ENCODE measurements around the gene TRHDE. TPM values are rescaled to one million over a fixed set of nuclear protein-coding genes. Genes with fewer than 3 reads are reported as not detected.

The TRHDE gene
- total and polyA plus RNA-seq, 2 of the 13 experiments (the other 11 are each of a cell fraction or from before 2014, with no cell fraction given), result not detected

DNA sequence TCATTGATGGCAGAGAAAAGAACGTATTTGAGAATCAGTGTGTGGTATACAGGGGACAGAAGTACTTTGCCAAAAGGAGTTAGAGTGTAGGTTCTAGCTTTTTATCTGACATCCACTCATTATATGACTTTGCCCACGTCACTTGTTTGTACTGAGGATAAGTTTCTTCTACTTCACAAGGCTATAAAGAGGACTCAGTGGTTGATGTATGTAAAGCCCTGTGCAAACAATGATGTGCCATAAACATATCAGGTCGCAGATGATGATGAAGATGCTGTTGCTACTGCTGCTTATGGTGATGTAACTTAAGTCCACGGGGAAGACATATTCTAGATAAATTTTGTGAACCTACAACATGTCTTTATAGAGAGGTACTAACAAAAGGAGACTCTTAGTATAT, 66.3 kb downstream of the TRHDE start (continued):
- TF ChIP-seq, protein P1, sequence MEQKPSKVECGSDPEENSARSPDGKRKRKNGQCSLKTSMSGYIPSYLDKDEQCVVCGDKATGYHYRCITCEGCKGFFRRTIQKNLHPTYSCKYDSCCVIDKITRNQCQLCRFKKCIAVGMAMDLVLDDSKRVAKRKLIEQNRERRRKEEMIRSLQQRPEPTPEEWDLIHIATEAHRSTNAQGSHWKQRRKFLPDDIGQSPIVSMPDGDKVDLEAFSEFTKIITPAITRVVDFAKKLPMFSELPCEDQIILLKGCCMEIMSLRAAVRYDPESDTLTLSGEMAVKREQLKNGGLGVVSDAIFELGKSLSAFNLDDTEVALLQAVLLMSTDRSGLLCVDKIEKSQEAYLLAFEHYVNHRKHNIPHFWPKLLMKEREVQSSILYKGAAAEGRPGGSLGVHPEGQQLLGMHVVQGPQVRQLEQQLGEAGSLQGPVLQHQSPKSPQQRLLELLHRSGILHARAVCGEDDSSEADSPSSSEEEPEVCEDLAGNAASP (CRISPR knock-in tag; IDR thresholded peaks at IDR 0.05; ENCODE audit: borderline replicate concordance), result no peak
- TF ChIP-seq HIVEP1 (CRISPR knock-in tag; IDR thresholded peaks at IDR 0.05), result no peak
- no peak for TF ChIP-seq GABPA (IDR thresholded peaks at IDR 0.05; ENCODE audit: low read depth, low read length)
- no peak for TF ChIP-seq GABPA (CRISPR knock-in tag; IDR thresholded peaks at IDR 0.05; ENCODE audit: low read depth)
- TF ChIP-seq MATR3 (CRISPR knock-in tag; IDR thresholded peaks at IDR 0.05), result no peak
- no peak for TF ChIP-seq NR3C1 (CRISPR knock-in tag; IDR thresholded peaks at IDR 0.05)
- TF ChIP-seq, protein P2, sequence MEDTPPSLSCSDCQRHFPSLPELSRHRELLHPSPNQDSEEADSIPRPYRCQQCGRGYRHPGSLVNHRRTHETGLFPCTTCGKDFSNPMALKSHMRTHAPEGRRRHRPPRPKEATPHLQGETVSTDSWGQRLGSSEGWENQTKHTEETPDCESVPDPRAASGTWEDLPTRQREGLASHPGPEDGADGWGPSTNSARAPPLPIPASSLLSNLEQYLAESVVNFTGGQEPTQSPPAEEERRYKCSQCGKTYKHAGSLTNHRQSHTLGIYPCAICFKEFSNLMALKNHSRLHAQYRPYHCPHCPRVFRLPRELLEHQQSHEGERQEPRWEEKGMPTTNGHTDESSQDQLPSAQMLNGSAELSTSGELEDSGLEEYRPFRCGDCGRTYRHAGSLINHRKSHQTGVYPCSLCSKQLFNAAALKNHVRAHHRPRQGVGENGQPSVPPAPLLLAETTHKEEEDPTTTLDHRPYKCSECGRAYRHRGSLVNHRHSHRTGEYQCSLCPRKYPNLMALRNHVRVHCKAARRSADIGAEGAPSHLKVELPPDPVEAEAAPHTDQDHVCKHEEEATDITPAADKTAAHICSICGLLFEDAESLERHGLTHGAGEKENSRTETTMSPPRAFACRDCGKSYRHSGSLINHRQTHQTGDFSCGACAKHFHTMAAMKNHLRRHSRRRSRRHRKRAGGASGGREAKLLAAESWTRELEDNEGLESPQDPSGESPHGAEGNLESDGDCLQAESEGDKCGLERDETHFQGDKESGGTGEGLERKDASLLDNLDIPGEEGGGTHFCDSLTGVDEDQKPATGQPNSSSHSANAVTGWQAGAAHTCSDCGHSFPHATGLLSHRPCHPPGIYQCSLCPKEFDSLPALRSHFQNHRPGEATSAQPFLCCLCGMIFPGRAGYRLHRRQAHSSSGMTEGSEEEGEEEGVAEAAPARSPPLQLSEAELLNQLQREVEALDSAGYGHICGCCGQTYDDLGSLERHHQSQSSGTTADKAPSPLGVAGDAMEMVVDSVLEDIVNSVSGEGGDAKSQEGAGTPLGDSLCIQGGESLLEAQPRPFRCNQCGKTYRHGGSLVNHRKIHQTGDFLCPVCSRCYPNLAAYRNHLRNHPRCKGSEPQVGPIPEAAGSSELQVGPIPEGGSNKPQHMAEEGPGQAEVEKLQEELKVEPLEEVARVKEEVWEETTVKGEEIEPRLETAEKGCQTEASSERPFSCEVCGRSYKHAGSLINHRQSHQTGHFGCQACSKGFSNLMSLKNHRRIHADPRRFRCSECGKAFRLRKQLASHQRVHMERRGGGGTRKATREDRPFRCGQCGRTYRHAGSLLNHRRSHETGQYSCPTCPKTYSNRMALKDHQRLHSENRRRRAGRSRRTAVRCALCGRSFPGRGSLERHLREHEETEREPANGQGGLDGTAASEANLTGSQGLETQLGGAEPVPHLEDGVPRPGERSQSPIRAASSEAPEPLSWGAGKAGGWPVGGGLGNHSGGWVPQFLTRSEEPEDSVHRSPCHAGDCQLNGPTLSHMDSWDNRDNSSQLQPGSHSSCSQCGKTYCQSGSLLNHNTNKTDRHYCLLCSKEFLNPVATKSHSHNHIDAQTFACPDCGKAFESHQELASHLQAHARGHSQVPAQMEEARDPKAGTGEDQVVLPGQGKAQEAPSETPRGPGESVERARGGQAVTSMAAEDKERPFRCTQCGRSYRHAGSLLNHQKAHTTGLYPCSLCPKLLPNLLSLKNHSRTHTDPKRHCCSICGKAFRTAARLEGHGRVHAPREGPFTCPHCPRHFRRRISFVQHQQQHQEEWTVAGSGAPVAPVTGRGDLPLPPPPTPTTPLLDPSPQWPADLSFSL (CRISPR knock-in tag; IDR thresholded peaks at IDR 0.05), result no peak
- TF ChIP-seq, protein P3, sequence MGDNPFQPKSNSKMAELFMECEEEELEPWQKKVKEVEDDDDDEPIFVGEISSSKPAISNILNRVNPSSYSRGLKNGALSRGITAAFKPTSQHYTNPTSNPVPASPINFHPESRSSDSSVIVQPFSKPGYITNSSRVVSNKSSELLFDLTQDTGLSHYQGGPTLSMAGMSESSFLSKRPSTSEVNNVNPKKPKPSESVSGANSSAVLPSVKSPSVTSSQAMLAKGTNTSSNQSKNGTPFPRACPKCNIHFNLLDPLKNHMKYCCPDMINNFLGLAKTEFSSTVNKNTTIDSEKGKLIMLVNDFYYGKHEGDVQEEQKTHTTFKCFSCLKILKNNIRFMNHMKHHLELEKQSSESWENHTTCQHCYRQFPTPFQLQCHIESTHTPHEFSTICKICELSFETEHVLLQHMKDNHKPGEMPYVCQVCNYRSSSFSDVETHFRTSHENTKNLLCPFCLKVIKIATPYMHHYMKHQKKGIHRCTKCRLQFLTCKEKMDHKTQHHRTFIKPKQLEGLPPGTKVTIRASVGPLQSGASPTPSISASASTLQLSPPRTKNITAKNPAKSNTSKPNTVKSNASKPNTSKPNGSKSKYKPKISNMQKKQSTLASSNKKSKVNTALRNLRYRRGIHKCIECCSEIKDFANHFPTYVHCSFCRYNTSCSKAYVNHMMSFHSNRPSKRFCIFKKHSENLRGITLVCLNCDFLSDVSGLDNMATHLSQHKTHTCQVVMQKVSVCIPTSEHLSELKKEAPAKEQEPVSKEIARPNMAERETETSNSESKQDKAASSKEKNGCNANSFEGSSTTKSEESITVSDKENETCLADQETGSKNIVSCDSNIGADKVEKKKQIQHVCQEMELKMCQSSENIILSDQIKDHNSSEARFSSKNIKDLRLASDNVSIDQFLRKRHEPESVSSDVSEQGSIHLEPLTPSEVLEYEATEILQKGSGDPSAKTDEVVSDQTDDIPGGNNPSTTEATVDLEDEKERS (CRISPR knock-in tag; IDR thresholded peaks at IDR 0.05), result no peak
- no peak for TF ChIP-seq EZH2 (conservative IDR thresholded peaks at IDR 0.05; ENCODE audit: low read depth, low read length)
- no peak for TF ChIP-seq ZNF879 (CRISPR knock-in tag; IDR thresholded peaks at IDR 0.05)
- no peak for TF ChIP-seq JUNB (CRISPR knock-in tag; IDR thresholded peaks at IDR 0.05; ENCODE audit: borderline replicate concordance)
- TF ChIP-seq ZNF572 (CRISPR knock-in tag; IDR thresholded peaks at IDR 0.05), result no peak
- TF ChIP-seq, protein P4, sequence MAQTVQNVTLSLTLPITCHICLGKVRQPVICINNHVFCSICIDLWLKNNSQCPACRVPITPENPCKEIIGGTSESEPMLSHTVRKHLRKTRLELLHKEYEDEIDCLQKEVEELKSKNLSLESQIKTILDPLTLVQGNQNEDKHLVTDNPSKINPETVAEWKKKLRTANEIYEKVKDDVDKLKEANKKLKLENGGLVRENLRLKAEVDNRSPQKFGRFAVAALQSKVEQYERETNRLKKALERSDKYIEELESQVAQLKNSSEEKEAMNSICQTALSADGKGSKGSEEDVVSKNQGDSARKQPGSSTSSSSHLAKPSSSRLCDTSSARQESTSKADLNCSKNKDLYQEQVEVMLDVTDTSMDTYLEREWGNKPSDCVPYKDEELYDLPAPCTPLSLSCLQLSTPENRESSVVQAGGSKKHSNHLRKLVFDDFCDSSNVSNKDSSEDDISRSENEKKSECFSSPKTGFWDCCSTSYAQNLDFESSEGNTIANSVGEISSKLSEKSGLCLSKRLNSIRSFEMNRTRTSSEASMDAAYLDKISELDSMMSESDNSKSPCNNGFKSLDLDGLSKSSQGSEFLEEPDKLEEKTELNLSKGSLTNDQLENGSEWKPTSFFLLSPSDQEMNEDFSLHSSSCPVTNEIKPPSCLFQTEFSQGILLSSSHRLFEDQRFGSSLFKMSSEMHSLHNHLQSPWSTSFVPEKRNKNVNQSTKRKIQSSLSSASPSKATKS (CRISPR knock-in tag; IDR thresholded peaks at IDR 0.05), result no peak
